ENCODE data around the gene UBTD1. TPM values are rescaled to one million over a fixed set of nuclear protein-coding genes. Genes with fewer than 3 reads are reported as not detected.

UBTD1 gene
- total RNA-seq, 1 donor from 2014 or later: 32.5 TPM

DNA sequence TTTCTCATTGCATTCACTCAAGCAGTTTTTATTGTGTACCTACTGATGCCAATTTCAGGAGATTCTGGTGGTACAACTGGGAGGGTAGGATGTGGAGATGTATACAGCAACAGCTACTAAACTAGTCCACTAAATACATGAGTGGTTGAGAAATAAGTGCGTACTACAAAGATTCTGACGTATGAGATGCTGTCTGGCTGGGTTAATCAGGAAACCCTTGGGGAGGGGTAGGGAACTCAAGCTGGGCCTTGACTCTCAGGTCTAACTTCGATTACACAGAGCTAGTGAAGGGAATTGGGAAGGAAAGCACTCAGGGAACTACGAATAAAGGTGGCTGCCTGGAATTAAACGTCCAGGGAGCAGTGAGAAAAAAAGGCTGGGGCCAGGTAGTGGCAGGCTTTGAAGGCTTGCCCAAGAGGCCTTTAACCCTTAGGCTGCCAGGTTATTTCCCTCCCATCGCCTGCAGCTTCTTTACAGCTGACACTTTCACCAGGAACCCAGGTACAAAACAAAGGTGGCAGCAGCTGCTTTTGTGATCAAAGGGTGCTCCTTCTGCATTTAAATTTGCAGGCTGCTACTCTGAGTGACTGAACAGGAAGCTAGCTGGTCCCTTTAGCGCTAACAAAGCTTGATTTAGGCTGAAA, 3.7 kb upstream of the UBTD1 start:
- H3K4me3 ChIP-seq (ENCODE audit: low read depth, low read length): no peak overlapping the region

DNA sequence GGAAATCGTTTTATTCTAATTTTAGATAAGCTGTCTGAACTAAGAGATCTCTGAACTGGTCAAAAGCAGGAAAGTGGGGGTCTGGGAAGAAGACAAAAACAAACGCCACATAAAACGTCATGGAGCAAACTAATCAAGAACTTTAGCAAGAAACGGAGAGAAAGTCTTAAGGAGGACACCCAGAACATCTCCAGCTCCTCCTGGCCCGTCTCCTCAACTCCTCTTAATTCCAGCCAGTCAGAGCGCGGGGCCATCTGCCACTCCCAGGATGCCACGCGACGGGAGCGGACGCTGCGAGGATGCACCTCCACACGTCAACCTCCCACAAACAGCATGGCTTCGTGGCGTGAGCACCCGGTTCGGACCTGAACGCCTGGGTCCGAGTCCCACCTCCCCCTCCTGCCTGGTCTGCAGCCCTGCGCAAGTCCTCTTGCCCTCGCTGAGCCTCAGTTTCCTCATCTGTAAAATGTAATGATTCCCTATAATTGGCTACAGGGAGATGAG, 1.1 kb upstream of the UBTD1 start:
- peak overlapping the region; percentile 85 for H3K4me3 ChIP-seq (ENCODE audit: low read depth, low read length)
- no peaks in the 10 kb centered on the region for H3K27me3 ChIP-seq (ENCODE audit: control insufficient read depth, insufficient read depth, low read length)
- no peaks in the 10 kb centered on the region for H3K36me3 ChIP-seq (ENCODE audit: control insufficient read depth, insufficient read depth, low read length)
- DNase-seq (ENCODE audit: low read depth): no peak
- TF ChIP-seq, protein P1, sequence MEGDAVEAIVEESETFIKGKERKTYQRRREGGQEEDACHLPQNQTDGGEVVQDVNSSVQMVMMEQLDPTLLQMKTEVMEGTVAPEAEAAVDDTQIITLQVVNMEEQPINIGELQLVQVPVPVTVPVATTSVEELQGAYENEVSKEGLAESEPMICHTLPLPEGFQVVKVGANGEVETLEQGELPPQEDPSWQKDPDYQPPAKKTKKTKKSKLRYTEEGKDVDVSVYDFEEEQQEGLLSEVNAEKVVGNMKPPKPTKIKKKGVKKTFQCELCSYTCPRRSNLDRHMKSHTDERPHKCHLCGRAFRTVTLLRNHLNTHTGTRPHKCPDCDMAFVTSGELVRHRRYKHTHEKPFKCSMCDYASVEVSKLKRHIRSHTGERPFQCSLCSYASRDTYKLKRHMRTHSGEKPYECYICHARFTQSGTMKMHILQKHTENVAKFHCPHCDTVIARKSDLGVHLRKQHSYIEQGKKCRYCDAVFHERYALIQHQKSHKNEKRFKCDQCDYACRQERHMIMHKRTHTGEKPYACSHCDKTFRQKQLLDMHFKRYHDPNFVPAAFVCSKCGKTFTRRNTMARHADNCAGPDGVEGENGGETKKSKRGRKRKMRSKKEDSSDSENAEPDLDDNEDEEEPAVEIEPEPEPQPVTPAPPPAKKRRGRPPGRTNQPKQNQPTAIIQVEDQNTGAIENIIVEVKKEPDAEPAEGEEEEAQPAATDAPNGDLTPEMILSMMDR (IDR thresholded peaks at IDR 0.05; ENCODE audit: insufficient read depth, low read length, poor library complexity, severe bottlenecking): no peak

More for the DNA sequence above, 3.7 kb upstream of the UBTD1 start:
- Histone ChIP-seq H3K27me3 (ENCODE audit: control insufficient read depth, insufficient read depth, low read length) (no peaks in the 10 kb centered on the region), H3K36me3 (ENCODE audit: control insufficient read depth, insufficient read depth, low read length) (no peaks in the 10 kb centered on the region)
- DNase-seq (ENCODE audit: low read depth): no peak
- TF ChIP-seq, protein P1 (IDR thresholded peaks at IDR 0.05; ENCODE audit: insufficient read depth, low read length, poor library complexity, severe bottlenecking): no peak

DNA sequence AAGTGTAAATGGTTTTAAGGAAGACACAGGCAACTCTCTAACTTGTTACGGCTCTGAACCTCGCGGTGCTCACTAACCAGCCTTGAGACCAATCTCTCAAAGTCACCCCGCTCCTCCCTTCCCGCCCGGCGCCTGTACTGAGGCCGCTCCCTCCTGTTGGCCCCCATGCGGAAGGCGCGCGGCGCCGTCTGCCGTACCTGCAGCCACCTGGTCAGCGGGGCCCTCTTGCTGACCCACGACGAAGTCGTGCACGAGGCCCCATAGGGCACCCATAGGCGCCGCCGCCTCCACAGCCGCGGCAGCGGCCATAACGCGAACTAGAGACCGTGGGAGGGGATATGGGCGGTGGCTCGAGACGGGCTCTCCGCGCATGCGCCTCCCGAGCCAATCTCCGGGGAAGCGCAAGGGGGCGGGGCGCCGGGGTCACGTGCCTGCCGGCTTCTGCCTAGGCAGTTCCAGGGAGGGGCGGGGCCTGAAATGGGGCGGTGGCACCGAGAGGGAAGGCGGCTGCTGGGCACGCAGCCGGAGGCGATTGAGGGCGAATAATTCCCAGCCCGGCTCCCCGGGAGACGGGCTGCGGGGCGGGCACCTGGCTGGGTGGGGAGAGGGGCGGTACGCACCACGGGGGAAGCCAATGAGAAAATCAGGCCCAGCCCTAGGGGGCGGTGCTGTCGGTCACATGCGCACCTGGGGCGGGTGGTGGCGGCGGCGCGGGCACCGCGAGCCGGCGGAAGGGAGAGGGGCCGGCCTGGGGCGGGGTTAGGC, 466 bp upstream of the UBTD1 start, which contains the start of gene MMS19:
Gene MMS19, minus strand, starts transcription at position 347 of the 765 bp plus-strand sequence. Its CDS starts 38 bp downstream, at position 309.
- Histone ChIP-seq H3K36me3 (ENCODE audit: control insufficient read depth, insufficient read depth, low read length) (no peaks in the 10 kb centered on the region), H3K27me3 (ENCODE audit: control insufficient read depth, insufficient read depth, low read length) (no peaks in the 10 kb centered on the region), H3K4me3 (ENCODE audit: low read depth, low read length) (peak within 1 kb of the TSS; percentile 85)
- TF ChIP-seq, protein P1 (IDR thresholded peaks at IDR 0.05; ENCODE audit: insufficient read depth, low read length, poor library complexity, severe bottlenecking): no peak
- peak; percentile 86 for DNase-seq (ENCODE audit: low read depth)

DNA sequence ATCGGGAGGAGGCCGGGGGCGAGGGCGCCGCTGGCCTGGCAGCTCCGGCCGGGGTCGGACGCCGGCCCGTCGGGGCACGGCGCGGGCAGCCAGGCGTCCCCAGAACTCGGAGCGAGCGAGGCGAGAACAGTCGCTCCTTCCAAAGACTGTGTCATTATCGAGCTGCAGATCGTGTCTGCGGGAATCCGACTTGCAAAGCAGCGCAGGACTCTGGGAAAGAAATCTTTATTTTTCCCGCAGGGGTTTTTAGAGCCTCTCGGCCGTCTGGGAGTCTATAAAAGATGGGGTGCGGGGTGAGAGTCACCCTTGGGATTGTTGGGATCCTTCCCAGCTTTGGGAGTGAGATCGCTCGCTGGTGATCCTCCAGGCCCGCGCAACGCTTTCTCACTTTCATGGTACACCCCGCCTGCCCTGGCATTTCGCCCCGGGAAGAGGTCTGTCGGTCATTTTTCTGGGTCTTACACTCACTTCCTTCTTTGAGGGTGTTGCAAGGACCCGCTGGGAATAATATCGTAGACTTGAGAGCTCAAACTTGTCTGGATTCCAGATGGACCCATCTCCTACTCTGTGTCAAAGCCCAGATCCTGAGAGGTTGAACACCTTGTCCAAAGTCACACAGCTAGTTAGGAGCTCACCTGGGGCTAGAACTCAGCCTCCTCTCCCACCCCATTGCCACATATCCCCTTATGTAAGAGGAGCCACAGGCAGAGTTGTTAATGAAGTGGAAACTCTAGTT, 1.0 kb downstream of the UBTD1 start:
- DNase-seq (ENCODE audit: low read depth): no peak
- H3K36me3 ChIP-seq (ENCODE audit: control insufficient read depth, insufficient read depth, low read length): no peaks in the 10 kb centered on the region
- no peaks in the 10 kb centered on the region for H3K27me3 ChIP-seq (ENCODE audit: control insufficient read depth, insufficient read depth, low read length)
- TF ChIP-seq, protein P1 (IDR thresholded peaks at IDR 0.05; ENCODE audit: insufficient read depth, low read length, poor library complexity, severe bottlenecking): no peak
- peak overlapping the region; percentile 85 for H3K4me3 ChIP-seq (ENCODE audit: low read depth, low read length)

DNA sequence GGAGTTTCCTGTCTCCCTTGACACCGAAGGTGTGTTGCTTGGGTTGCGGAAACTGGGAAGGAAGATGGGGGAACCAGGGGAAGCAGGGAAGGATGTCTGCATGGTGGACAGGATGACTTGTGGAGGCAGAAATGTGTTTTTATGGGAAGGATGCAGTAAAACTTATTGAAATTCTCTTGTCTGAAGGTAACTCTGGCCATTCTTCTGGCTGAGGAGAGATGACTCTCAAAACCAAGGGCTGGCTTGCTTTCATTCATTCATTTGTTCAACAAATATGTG, 1.5 kb downstream of the UBTD1 start:
- no peaks in the 10 kb centered on the region for H3K36me3 ChIP-seq (ENCODE audit: control insufficient read depth, insufficient read depth, low read length)
- TF ChIP-seq, protein P1 (IDR thresholded peaks at IDR 0.05; ENCODE audit: insufficient read depth, low read length, poor library complexity, severe bottlenecking): no peak
- no peaks in the 10 kb centered on the region for H3K27me3 ChIP-seq (ENCODE audit: control insufficient read depth, insufficient read depth, low read length)
- H3K4me3 ChIP-seq (ENCODE audit: low read depth, low read length): peak overlapping the region; percentile 85
- no peak for DNase-seq (ENCODE audit: low read depth)

All from kidney epithelial cell (primary cell).